ENCODE results near the gene GYPA.
"Not testable (repeated sequence)": the region's sequence is repeated elsewhere in the genome, so short reads cannot be mapped to it uniquely, and the experiment has no call there.

GRCh38 chr4:144125109-144125508, 15.4 kb downstream of the GYPA start:
- not testable (repeated sequence) for TF ChIP-seq CTCF, POLR2A (IDR thresholded peaks at IDR 0.05)

All from adrenal gland (tissue), 5 donors.